Measurements from ENCODE around the gene KIF1A. TPM values are rescaled to one million over a fixed set of nuclear protein-coding genes. Genes with fewer than 3 reads are reported as not detected.

The KIF1A gene
- total and polyA plus RNA-seq, 10 of the 15 experiments (the other 5 are each of a cell fraction or from before 2014, with no cell fraction given), result 0.04 to 0.95 (median 0.06) TPM; not detected in 5

DNA sequence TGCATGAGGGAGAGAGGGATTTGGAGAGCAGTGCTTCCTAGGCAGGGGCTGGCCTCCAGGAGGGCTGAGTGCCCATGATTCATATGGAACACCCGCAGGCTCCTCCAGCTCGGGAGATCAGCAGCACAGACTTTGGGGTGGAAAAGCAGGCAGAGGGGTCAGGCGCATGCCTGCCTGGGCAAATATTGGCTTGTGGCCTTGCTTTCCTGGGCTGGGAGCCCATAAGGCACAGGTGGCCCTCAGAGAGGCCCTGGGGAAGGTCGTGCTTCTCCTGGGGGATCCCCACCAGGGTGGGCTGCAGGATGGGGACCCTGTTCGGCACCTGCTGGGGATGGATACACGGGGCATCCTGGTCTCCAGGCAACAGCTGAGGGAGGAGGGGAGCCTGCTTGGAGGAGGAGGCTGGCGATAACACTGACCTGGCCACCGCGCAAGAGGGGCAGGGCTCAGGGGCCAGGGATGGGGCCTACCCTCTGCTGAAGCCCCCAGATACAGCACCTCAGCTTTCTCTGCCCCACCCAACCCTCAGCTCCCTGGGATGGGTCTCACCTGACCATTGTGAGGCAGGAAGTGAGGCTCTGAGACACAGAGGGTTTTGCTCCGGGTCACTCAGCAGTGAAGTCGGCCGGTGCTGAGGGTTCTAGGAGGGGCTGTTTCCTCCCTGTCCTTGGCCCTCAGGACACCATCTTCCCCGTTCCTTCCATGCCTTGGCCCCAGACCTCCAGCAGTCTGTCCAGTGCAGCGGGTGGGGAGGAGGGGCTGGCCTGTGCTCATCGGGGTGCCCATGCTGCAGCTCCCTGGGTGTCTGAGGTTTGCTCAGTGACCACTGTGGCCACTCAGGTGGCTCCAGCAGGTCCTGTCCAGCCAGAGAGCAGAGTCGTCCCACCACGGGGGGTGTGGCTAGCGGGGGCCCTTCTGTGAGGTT lies 116.3 kb downstream of the KIF1A start:
- no peak for DNase-seq (ENCODE audit: low read depth, low spot score)
- RAD21 ChIA-PET (ENCODE audit: unreplicated experiment), result interaction anchor here (1.3 kb wide), 1 partner anchor 189 kb away, joined by 6 read pairs; no protein-coding TSS in a partner anchor

DNA sequence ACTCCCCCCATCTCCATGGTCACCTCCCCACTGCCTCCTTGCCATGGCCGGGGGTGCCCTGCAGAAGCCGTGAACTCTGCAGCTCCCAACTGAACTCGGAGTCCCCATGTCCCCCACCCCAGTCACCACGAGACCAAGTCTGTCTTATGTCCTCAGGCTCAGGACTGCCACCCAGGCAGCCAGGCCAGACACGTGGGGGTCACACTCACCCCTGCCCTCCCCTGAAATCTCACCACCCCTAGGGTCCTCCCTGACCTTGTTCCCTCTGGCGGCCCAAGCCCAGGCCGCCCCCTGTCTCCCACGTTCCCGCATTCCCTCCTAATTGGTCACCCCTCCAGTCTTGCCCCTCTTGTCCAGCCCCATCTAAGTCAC lies 117.4 kb downstream of the KIF1A start:
- ChIA-PET CTCF (no interaction called here), SMC1A (ENCODE audit: uncharacterized antibody, unreplicated experiment) (no interaction called here), RAD21 (ENCODE audit: unreplicated experiment) (interaction anchor here (1.3 kb wide), 1 partner anchor 188 kb away, joined by 6 read pairs; no protein-coding TSS in a partner anchor), POLR2A (no interaction called here)
- Histone ChIP-seq H2AFZ (ENCODE audit: control insufficient read depth, low read depth, low read length) (no peak overlapping the region), H3K36me3 (ENCODE audit: control insufficient read depth in 2 of 2, insufficient read depth in 2 of 2, low read length in 1 of 2) (no peaks in the 10 kb centered on the region), H3K27ac (ENCODE audit: control insufficient read depth, insufficient read depth) (no peak overlapping the region), H3K4me1 (ENCODE audit: control insufficient read depth, insufficient read depth, low read length) (no peaks in the 10 kb centered on the region), H3K9ac (ENCODE audit: control insufficient read depth, insufficient read depth, low read length) (no peak overlapping the region), H3K27me3 (replicated peaks in 1 of 2; ENCODE audit: control insufficient read depth in 2 of 2, insufficient read depth in 2 of 2, low read length in 1 of 2) (peaks cover 0 to 2% of the 10 kb centered on the region in 2 experiments; a peak in 1 of 4 replicates), H4K20me1 (ENCODE audit: control insufficient read depth, insufficient read depth) (no peaks in the 10 kb centered on the region), H3K9me3 (replicated peaks; ENCODE audit: control insufficient read depth, insufficient read depth, low read length) (no peaks in the 10 kb centered on the region), H3K4me2 (ENCODE audit: control insufficient read depth, insufficient read depth) (no peak overlapping the region), H3K79me2 (ENCODE audit: control insufficient read depth, insufficient read depth, low read length) (no peaks in the 10 kb centered on the region), H3K4me3 (no peak overlapping the region)
- in situ Hi-C loops (cut with MboI), result no loop called here
- ATAC-seq, result no peak
- intact Hi-C loops (cut with micrococcal nuclease; ENCODE audit: unreplicated experiment), result loop anchor here (10.0 kb wide), 1 partner anchor 188 kb away; no protein-coding TSS in a partner anchor
- WGBS (ENCODE audit: insufficient coverage, insufficient replicate concordance, low lambda C conversion rate, missing lambda C conversion rate), result 0% methylated on average over 7 of the region's 9 CpGs
- no peak for DNase-seq (ENCODE audit: low read depth, low spot score)
- no peak for FAIRE-seq
- BruUV-seq (replicated peaks), result no TSS peak
- TF ChIP-seq CEBPB (IDR thresholded peaks at IDR 0.05; ENCODE audit: borderline replicate concordance in 1 of 2, low read depth in 2 of 2, low read length in 2 of 2) (no peak), ATF3 (IDR thresholded peaks at IDR 0.05; ENCODE audit: borderline replicate concordance, extremely low read depth, low read depth, low read length) (no peak), ATF2 (IDR thresholded peaks at IDR 0.05; ENCODE audit: low read length) (no peak), EZH2 (IDR thresholded peaks at IDR 0.05; ENCODE audit: borderline replicate concordance, control insufficient read depth, low read depth, low read length) (no peak), RFX5 (IDR thresholded peaks at IDR 0.05; ENCODE audit: low read depth, low read length) (no peak), FOXK2 (IDR thresholded peaks at IDR 0.05) (no peak), ATF7 (IDR thresholded peaks at IDR 0.05; ENCODE audit: low read depth) (no peak), MYB (IDR thresholded peaks at IDR 0.05; ENCODE audit: borderline replicate concordance, low read depth, low read length) (no peak), NFXL1 (IDR thresholded peaks at IDR 0.05; ENCODE audit: borderline replicate concordance) (no peak), SIN3A (IDR thresholded peaks at IDR 0.05; ENCODE audit: low read depth, low read length) (no peak)
- TF ChIP-seq, protein P1, sequence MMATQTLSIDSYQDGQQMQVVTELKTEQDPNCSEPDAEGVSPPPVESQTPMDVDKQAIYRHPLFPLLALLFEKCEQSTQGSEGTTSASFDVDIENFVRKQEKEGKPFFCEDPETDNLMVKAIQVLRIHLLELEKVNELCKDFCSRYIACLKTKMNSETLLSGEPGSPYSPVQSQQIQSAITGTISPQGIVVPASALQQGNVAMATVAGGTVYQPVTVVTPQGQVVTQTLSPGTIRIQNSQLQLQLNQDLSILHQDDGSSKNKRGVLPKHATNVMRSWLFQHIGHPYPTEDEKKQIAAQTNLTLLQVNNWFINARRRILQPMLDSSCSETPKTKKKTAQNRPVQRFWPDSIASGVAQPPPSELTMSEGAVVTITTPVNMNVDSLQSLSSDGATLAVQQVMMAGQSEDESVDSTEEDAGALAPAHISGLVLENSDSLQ (IDR thresholded peaks at IDR 0.05), result no peak

More for the DNA sequence above, 116.3 kb downstream of the KIF1A start:
- no peak for TF ChIP-seq JUNB (IDR thresholded peaks at IDR 0.05)
- no peak for TF ChIP-seq YBX1 (IDR thresholded peaks at IDR 0.05)
- no peak for TF ChIP-seq EED (IDR thresholded peaks at IDR 0.05; ENCODE audit: low read depth)
- no peak for TF ChIP-seq ZNF622 (IDR thresholded peaks at IDR 0.05)
- TF ChIP-seq SUZ12 (IDR thresholded peaks at IDR 0.05; ENCODE audit: unreplicated experiment), result no peak
- TF ChIP-seq CBFB (IDR thresholded peaks at IDR 0.05; ENCODE audit: low read depth), result no peak
- ATAC-seq, result no peak
- no peaks in the 10 kb centered on the region for H3K79me2 ChIP-seq (ENCODE audit: control insufficient read depth, insufficient read depth, low read length)
- no peak overlapping the region for H3K9ac ChIP-seq (ENCODE audit: control insufficient read depth, insufficient read depth, low read length)
- H3K4me2 ChIP-seq (ENCODE audit: control insufficient read depth, insufficient read depth), result no peak overlapping the region
- FAIRE-seq, result no peak
- H3K4me1 ChIP-seq (ENCODE audit: control insufficient read depth, insufficient read depth, low read length), result no peaks in the 10 kb centered on the region
- H2AFZ ChIP-seq (ENCODE audit: control insufficient read depth, low read depth, low read length), result no peak overlapping the region
- H3K27me3 ChIP-seq (replicated peaks in 1 of 2; ENCODE audit: control insufficient read depth in 2 of 2, insufficient read depth in 2 of 2, low read length in 1 of 2), result peaks cover 0 to 2% of the 10 kb centered on the region in 2 experiments; a peak in 1 of 4 replicates
- no TSS peak for BruUV-seq (replicated peaks)
- 38% methylated on average over 18 of the region's 18 CpGs for WGBS (ENCODE audit: insufficient coverage, insufficient replicate concordance, low lambda C conversion rate, missing lambda C conversion rate)
- no peaks in the 10 kb centered on the region for H3K9me3 ChIP-seq (replicated peaks; ENCODE audit: control insufficient read depth, insufficient read depth, low read length)
- intact Hi-C loops (cut with micrococcal nuclease; ENCODE audit: unreplicated experiment), result loop anchor here (10.0 kb wide), 1 partner anchor 189 kb away; no protein-coding TSS in a partner anchor
- CTCF ChIA-PET, result interaction anchor here (2.9 kb wide), 1 partner anchor 190 kb away, joined by 12 read pairs; no protein-coding TSS in a partner anchor
- SMC1A ChIA-PET (ENCODE audit: uncharacterized antibody, unreplicated experiment), result no interaction called here
- H4K20me1 ChIP-seq (ENCODE audit: control insufficient read depth, insufficient read depth), result no peaks in the 10 kb centered on the region
- in situ Hi-C loops (cut with MboI), result no loop called here
- POLR2A ChIA-PET, result no interaction called here
- H3K36me3 ChIP-seq (ENCODE audit: control insufficient read depth in 2 of 2, insufficient read depth in 2 of 2, low read length in 1 of 2), result no peaks in the 10 kb centered on the region
- H3K27ac ChIP-seq (ENCODE audit: control insufficient read depth, insufficient read depth), result no peak overlapping the region
- no peak overlapping the region for H3K4me3 ChIP-seq
